ENCODE data around the gene THSD4.

DNA sequence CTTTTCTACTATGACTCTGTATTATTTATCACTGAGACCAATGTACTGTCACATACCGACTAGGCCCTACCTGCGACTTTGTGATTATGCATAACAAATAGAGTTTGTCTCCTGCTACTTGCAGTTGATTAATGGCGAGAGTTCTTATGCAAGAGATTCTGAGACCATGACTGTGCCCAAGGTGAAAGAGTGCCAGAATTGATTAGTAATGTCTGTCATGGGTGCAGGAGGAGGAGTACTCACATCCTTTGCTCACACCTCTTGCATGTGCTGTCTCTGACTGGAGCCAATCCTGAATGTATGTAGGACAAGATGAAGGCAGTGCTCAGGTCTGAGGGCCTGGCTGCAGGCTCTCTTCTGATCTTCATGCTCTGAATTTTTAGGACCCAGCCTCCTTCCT is 260.7 kb downstream of the THSD4 start:
- TF ChIP-seq, protein P1, sequence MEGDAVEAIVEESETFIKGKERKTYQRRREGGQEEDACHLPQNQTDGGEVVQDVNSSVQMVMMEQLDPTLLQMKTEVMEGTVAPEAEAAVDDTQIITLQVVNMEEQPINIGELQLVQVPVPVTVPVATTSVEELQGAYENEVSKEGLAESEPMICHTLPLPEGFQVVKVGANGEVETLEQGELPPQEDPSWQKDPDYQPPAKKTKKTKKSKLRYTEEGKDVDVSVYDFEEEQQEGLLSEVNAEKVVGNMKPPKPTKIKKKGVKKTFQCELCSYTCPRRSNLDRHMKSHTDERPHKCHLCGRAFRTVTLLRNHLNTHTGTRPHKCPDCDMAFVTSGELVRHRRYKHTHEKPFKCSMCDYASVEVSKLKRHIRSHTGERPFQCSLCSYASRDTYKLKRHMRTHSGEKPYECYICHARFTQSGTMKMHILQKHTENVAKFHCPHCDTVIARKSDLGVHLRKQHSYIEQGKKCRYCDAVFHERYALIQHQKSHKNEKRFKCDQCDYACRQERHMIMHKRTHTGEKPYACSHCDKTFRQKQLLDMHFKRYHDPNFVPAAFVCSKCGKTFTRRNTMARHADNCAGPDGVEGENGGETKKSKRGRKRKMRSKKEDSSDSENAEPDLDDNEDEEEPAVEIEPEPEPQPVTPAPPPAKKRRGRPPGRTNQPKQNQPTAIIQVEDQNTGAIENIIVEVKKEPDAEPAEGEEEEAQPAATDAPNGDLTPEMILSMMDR (IDR thresholded peaks at IDR 0.05; ENCODE audit: insufficient read depth, low read depth, low read length): no peak
- no peak for TF ChIP-seq EZH2 (IDR thresholded peaks at IDR 0.05; ENCODE audit: insufficient read depth, low read length)
